HG02642 (cell line): ENCODE measurements around the gene KCNIP4.

ENCODE experiments used
- ATAC-seq: cut with Tn5 transposase; IDR thresholded peaks from one replicate; pipeline ENCODE4 v1.9.1; 2021; ENCODE audit warnings: mild to moderate bottlenecking; ENCODE audit not compliant: unreplicated experiment, poor library complexity

The KCNIP4 gene

DNA sequence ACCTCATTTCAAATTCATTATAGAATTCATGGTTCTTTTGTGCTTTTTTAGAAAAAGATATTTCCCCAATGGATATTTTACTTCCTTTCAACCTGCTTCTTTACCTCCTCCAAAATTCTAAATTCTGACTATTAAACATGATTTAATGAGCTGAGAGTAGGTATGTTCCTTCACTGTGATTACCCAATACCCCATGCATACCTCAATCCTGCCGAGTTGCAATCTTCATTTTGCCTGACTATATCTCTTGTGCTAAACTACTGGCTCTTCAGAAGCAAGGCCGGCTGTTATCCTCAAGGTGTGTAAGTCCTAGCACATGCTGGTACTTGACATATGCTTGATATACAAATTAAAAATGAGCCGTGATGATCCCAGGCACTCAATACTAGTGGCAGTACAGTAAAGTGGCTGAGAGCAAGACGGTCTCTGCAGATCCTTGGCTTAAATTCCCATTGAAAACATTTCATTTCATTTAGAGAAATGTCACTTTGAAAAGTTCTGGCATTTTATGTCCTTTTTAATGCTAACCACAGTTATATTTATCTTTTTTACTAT is 320.4 kb downstream of the KCNIP4 start:
- no peak for ATAC-seq

DNA sequence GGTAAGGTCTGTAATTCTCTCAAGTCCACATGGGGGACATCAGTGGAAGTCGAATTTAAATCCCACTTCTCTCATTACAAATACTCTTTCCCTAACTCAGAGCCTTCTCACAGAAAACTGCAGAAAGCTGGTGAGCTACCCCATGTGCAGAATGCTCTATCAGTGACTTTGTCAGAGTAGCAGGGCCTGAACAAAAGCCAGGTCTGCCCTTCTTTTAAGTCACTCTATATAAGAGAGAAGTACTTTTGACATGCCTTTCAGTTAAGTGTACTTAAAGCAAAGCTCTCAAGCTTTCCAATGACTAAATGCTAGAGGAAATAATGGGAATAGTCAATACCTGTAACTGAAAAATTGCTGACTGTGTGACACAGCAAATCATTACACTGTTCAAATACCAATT is 323.1 kb downstream of the KCNIP4 start:
- no peak for ATAC-seq

DNA sequence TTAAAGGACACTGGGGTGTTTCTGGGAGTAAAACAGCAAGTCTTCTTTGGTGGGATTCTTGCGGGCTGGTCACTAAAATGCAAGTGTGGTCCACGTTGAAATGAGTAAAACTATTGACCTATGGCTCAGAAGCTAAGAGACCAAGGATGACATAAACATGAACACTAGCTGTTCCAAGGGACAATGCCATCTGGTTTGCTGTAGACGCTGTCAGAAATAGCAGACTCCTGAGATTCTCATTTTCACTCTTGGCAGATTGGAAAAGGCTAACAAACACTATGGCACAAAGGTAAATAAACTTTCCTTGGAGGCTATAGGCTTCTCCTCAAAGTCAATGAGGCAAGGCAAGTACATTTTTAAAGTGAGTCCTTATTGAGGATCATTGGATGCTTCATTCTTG is 343.6 kb downstream of the KCNIP4 start:
- no peak for ATAC-seq

DNA sequence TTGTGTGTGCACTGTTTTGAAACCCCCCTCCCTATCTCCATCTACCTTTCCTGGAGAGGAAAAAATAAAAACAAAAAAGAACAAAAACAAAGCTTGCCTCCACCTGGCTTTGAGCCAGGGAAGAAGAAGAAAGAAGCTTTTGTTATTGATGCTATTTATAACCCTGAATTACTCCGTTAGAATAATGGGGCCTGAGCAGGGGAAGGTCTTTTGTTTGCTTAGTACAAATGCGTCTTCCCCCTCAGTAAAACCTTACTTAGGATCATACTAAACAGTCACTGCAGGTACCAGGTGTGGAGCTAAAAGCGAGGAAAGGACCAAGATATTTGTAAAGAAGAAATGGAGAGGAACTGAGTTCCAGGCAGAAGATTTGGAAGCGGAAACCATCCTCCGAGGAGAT is 352.1 kb downstream of the KCNIP4 start:
- no peak for ATAC-seq

DNA sequence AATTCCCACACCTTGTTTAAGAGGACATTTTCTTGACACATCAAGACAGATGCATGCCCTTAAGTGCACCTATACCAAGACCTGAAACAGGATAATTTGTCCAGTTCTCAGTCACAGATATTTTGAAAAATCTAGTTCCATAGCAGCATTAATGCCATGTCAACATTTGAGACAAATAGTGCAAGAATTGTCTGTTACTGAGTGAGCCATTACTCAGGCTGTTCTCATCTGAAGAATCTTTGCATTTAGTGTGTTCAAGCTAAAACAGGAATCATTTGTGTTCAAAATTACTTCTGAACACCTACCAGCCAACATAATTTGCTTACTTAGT is 354.9 kb downstream of the KCNIP4 start:
- ATAC-seq = no peak

DNA sequence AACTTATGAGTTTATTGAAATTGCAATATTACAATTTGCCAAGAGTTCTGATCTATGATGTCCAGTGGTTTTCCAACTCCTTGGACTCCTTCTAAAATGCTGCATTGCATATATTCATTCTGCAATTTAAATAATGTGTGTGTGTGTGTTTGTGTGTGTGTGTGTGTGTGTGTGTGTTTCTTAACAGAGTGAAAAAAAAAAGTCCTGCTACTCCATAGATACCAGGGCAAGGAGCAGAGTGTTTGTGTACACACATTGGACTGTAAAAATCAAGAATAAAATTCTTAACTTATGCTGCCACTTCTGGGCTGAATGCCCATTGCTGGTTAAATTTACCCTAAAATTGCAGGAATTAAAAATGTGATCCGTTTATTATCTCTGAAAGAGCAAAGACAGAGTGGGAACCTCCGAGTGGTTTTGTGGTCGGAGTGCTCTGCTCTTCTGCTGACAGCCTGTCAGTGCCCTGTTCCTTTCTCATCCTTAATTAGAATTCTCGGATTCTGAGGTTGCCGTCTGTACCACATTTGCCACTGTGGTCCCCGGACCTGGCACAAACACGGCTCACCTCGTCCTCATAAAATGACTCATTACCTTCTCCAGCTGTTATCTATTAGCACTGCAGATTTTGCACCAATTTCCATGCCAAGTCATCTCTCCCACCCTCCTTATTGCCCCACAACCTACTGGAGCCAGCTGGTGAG is 355.5 kb downstream of the KCNIP4 start:
- no peak for ATAC-seq

DNA sequence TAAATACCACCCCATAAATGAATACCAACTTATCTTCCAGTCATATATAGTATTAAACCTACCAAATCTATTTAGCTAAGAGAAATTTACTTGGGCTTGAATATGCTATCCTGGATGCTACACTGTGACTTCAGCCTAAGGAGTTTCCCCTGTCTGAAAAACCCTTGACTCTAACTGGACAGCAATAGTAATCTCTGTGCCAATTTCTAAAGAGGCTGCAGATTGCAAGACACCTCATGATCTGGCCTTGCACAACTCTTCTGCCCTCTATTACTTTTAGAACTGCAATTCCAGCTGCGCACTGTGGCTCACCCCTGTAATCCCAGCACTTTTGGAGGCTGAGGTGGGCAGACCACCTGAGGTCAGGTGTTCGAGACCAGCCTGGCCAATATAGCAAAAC is 371.5 kb downstream of the KCNIP4 start:
- no peak for ATAC-seq

DNA sequence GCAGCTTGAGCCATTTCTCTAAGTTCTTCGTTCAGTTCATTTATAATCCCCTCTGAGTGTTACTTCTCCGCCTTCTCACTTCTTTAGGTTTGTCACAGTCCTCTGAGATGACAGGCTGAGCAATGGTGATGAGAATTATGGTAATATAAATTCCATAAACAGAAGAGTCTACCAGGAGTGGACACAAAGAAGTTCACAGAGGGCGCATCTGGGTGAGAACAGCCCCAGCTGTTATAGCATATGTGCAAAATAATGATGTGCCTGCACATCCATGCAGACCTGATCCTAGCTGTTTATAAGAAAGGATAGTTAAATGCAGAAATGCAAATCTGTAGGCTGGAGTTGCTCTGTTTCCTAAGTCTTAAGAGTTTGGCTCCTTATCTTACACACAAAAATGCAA is 377.5 kb downstream of the KCNIP4 start:
- ATAC-seq = no peak

DNA sequence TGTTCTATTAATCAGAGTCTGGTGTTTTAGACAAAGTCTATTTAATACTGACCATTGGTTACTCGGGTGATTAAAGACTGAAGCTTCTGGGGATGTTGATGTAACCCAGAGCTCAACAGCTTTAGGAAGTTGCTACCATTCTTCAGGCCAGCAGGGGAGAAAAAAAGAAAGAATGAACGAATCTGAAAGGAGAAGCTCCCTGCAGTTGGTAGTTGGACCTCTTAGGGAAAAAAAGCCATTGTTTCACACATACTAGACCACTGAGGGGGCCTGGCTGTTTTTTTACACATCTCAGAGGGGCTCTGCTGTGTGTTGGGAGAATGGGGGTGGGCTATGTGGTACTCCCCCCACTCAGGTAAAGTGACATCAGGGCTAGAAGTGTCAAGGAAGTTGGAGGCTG is 378.9 kb downstream of the KCNIP4 start:
- no peak for ATAC-seq

DNA sequence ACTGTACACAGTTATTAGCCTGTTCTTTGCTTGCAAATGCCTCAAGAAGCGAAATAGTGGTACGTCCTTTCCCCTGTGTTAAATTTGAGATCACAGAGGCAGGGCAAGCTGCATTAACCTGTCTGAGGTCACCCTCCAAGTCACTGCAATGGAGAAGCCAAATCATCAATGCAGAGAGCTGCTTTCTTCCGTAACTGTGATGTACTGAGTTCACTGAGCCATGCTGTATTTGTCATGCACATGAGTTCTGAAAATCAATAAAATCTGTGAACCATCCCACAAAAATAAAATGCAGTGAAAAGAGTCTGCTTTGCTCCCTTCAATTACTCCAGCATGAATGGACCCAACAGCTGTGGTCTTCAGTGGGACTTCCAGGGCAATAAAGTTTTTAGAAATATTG is 393.5 kb downstream of the KCNIP4 start:
- no peak for ATAC-seq

DNA sequence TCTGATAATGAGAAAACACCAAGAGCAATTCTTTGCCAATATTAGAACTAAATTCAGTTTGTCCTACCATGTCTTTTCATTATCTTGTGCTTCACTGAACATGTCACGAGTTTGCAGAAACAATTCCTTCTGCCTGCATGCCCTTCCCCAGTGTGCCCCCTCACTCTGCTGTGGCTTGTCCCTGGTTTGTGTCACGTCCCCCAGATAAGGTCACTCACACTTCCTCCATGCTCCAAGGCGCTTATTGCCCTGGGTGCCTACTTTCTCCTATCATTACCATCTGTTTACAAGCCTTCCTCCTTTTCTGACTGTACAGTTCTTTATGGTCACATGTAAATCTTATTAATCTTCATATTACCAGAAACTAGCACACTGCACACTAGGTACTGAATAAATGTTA is 394.1 kb downstream of the KCNIP4 start:
- no peak for ATAC-seq

DNA sequence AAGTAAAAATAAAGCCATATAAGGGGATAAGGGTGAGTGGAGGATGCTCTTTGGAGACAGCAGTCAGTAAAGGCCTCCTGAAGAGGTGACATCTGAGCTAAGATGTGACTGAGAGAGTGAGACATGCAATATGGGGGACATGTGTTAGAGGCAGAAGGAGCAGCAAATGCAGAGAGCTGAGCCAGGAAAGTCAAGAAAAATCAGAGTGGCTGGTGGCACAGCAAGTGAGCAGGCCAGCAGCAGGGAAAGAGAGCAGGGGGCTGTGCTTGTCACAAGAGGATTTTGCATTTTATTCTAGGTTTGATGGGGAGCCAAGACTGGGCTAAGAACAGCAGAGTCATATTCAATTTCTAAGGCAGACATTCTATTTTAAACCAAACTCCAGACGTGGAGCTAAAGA is 394.5 kb downstream of the KCNIP4 start:
- ATAC-seq = no peak

DNA sequence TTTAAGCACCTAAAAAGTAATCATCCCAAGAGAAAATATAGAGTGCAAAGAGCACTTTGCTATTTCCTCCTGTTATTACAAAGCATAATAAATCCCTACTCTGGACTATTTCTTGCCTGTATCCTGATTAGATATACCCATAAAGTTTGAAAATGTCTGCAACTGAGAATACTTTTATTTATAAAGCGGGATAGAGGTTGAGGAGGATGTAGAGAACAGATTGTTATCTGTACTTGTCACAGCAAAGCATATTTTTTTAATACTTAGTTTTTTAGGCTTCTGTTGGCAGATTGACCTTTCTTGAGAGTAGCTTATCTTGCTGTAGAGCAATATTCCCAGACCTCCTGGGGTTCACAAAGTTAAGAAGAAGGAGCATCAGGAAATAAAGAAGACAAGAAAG is 396.1 kb downstream of the KCNIP4 start:
- no peak for ATAC-seq

DNA sequence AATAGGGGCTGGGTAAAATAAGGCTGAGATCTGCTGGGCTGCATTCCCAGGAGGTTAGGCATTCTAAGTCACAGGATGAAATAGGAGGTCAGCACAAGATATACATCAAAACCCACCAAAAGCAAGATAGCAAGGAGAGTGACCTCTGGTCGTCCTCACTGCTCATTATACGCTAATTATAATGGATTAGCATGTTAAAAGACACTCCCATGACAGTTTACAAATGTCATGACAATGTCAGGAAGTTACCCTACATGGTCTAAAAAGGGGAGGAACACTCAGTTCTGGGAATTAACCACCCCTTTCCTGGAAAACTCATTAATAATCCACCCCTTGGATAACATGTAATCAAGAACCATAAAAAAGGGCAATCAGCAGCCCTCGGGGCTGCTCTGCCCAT is 403.6 kb downstream of the KCNIP4 start:
- ATAC-seq = no peak

DNA sequence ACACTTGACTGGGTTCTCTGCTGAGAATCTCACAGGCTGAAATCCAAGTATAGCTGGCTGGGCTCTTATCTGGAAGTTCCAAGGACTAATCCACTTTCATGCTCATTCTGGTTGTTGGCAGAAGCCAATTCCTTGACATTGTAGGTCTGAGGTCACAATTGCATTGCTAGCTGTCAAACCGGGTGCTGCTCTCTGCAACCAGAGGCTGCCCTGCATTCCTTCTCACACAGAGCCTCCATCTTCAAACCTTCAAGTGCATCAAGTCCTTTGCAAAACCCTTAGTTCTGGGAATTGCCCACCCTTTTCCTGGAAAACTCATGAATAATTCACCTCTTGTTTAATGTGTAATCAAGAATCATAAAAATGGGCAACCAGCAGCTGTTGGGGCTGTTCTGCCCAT is 404.2 kb downstream of the KCNIP4 start:
- no peak for ATAC-seq

DNA sequence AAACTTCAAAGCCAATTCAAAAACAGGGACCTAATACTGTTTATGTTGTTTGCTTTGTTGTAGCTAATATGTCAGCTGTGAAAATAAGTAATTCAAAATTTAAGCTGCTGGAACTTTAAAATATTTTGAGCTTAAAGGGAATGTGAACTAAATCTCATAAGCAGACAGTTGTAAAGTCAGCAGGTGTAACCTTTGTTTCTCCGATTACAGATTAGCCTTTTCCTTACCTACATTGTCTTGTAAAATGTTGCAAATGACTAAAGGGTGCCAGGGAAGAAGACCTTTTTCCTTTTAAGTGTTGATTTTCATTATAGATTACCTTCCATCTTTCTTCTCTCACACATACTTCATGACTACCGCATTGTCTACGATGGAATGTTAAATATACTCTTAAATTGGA is 405.1 kb downstream of the KCNIP4 start:
- ATAC-seq = no peak

DNA sequence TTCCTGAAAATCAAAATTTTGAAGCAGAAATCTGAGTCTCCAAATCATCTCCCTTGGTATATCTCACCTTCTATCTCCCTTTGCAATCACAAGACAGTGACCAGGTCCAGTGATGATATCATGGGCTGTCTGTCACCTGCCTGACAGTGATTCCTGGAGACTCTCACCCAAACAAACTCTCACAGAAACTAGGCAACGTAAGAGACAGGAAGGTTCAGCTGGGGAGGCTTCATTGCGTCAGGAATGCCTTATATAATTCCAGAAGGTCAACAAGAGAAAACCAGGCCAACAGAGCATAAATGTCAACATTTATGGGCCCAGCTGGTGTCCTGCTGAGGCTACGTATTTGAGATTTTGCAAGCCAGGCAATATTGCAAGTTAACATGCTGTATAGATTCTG is 412.7 kb downstream of the KCNIP4 start:
- no peak for ATAC-seq

DNA sequence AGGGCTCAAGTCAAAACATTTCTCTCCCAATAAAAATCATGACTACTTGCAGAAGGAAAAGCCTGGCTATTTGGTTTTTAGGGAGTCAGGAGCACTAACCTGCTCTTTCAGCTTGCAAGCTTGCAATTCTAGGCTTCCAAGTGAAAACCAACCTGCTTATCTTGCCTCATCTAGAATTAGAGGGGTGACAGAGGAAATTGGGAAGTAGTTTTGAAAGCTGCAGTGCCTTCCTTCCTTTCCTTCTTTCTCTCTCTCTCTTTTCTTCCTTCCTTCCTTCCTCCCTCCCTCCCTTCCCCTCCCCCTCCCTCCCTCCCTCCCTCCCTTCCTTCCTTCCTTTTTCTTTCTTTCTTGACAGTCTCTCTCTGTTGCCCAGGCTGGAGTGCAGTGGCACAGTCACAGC is 417.5 kb downstream of the KCNIP4 start:
- no peak for ATAC-seq

DNA sequence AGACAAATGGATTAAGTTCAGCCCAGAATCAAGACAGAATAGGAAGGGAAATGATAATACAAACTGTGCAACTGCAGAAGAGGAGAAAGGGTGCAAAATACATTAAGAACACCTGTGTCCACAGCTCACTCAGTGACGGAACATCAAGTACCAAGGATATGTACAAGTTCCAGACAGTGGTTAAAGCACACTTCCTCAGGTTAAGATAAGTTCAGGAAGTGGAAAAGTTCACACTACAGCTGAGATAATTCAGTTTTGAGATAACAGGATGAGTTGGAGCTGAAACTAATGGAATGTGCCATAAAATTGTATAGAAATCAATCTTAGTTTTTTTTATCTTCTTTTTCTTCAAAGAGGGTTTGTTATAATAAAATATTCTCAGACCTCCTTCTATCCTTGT is 419.4 kb downstream of the KCNIP4 start:
- no peak for ATAC-seq

DNA sequence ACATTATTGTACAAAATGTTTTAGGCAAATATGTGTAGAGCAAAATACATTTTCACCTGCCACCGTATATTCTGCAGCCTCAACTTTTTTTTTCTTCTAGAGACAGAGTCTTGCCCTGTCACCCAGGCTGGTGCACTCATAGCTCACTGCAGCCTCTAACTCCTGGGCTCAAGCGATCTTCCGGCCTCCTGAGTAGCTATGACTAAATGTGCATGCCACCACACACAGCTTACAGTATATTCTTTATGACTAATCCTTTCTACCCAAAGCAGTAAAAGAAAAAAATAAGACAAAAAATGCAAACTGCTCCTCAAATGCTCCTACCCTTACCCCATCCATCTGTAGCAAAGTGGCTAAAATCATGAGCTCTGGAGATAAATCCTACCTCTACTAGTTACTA is 426.3 kb downstream of the KCNIP4 start:
- no peak for ATAC-seq

DNA sequence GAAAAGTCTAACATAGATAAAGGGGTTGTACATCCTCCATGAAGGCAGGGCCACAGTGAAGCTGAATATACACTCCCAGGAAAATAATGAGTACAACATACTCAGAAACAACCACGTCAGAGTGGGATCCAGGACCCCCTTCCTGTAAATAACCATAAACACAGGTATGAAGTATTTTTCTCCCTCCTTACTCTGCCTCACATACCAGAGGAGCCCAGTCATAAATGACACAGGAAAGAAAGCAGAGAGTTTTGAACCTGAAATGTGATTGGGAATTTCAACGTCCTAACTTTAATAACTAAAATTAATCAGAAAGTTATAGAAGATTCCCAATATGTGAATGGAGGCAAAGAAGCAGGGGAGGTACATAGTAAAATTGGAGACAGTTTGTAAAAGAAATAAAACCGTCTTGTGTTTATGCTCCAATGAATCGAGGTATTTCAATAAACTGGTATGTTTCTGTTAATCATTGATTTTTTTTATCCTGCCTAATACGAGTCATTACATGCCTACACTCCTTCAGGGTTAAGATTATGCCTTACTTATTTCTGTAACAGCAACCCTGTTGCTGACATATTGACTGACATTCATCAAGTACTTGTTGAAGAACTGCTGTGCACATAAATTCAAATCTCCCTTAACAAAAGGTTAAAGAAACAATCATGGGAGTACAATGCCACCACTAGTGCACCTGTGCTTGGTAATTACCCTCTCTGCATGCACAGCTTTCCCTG is 431.3 kb downstream of the KCNIP4 start:
- no peak for ATAC-seq
